ENCODE results near the gene DPEP3. TPM values are rescaled to one million over a fixed set of nuclear protein-coding genes. Genes with fewer than 3 reads are reported as not detected.
"Not testable (repeated sequence)": the region's sequence is repeated elsewhere in the genome, so short reads cannot be mapped to it uniquely, and the experiment has no call there.

The DPEP3 gene
- polyA plus RNA-seq, 1 donor, result 0.09 TPM

GRCh38 chr16:67993207-67994039, 13.1 kb upstream of the DPEP3 start:
- peak; percentile 65 for DNase-seq

GRCh38 chr16:67992661-67993206, 12.4 kb upstream of the DPEP3 start:
- no peak for DNase-seq

- no peak for DNase-seq
Measured at GRCh38 chr16:67990018-67990386, 9.7 kb upstream of the DPEP3 start.

- DNase-seq, result no peak
Measured at GRCh38 chr16:67989322-67990017, 9.2 kb upstream of the DPEP3 start.

- DNase-seq, result no peak
Measured at GRCh38 chr16:67988675-67989074, 8.4 kb upstream of the DPEP3 start.

GRCh38 chr16:67987460-67988160, 7.3 kb upstream of the DPEP3 start:
- no peak for DNase-seq

GRCh38 chr16:67986949-67987348, 6.7 kb upstream of the DPEP3 start:
- no peak for DNase-seq

GRCh38 chr16:67982011-67982696, 1.9 kb upstream of the DPEP3 start:
- no peak for DNase-seq

GRCh38 chr16:67977469-67978227, 2.7 kb downstream of the DPEP3 start:
- DNase-seq, result no peak

- DNase-seq, result no peak
Measured at GRCh38 chr16:67977005-67977404, 3.3 kb downstream of the DPEP3 start.

- DNase-seq, result no peak
Measured at GRCh38 chr16:67976205-67976604, 4.1 kb downstream of the DPEP3 start.

GRCh38 chr16:67975321-67976105, 4.8 kb downstream of the DPEP3 start:
- no peak for DNase-seq

- DNase-seq, result not testable (repeated sequence)
Measured at GRCh38 chr16:67972285-67972684, 8.0 kb downstream of the DPEP3 start.

GRCh38 chr16:67971111-67971510, 9.2 kb downstream of the DPEP3 start:
- DNase-seq, result no peak

GRCh38 chr16:67969254-67970039, 10.9 kb downstream of the DPEP3 start:
- DNase-seq, result no peak

- peak; percentile 92 for DNase-seq
Measured at GRCh38 chr16:67968400-67969253, 11.7 kb downstream of the DPEP3 start, which contains the start of gene SLC12A4. TSS of gene SLC12A4 (minus strand) at chr16:67968637. CDS start at chr16:67968553, 84 bp downstream.

- peak; percentile 59 for DNase-seq
Measured at GRCh38 chr16:67967958-67968399, 12.3 kb downstream of the DPEP3 start.

- DNase-seq, result no peak
Measured at GRCh38 chr16:67967183-67967957, 12.9 kb downstream of the DPEP3 start.

Measured in hindlimb muscle (tissue), 1 donor.